SU-DHL-6 (cell line): ENCODE data around the gene LRFN2.

Experiments
- CTCF ChIP-seq: fragments of 200-600 bp; sonication (generic); IDR thresholded peaks from one replicate; pipeline ENCODE4 v1.5.1; 2017; ENCODE audit warnings: antibody characterized with exemption, mild to moderate bottlenecking, low read length, moderate library complexity; ENCODE audit not compliant: insufficient read depth, poor library complexity, severe bottlenecking
- EZH2phosphoT487 ChIP-seq: fragments of 200-600 bp; sonication (generic), shearing (Covaris generic); conservative IDR thresholded peaks from 2 replicates; pipeline ENCODE4 v1.6.1; 2018; ENCODE audit warnings: mild to moderate bottlenecking, antibody characterized with exemption, low read length, moderate library complexity, mixed read lengths

GRCh38 chr6:40347571-40348011 lies 239.6 kb downstream of the LRFN2 start:
- TF ChIP-seq CTCF (no peak), EZH2phosphoT487 (no peak)
